ENCODE data around the gene UBC.

DNA sequence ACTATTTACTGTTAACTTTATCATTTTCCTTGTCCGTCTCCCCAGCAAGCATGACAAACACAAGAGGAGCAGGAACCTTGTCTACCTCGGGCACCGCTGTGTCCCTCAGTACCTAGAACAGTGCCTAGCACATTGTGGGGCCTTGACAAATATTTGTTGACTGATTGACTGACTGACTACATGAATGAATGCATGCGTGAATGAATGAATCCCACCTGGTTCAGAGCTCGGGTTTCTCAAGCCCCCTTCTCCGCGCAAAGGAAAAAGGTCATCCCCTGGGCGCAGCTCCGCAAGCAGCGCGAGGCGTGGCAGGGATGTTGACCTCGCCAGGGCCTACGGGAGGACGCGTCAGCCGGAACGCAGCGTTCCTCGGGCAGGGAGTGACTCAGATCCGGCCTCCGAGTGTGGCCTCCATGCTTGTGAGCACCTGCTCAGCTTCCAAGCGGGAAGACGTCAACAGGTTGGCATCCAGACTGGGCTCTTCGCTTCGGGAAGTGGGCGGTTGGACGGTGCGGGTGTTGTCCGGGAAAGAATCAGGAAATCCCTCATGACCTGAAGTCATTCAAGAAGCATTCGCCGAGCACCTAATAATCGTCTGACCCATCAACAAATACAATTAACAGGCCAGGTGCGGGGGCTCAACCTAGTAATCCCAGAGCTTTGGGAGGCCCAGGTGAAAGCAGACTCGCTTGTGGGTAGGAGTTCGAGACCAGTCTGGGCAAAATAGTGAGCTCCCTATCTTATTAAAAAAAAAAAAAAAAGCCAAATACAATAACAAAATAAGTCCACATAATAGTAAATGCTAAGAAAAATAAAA lies 13.9 kb upstream of the UBC start:
- TF ChIP-seq, protein P1, sequence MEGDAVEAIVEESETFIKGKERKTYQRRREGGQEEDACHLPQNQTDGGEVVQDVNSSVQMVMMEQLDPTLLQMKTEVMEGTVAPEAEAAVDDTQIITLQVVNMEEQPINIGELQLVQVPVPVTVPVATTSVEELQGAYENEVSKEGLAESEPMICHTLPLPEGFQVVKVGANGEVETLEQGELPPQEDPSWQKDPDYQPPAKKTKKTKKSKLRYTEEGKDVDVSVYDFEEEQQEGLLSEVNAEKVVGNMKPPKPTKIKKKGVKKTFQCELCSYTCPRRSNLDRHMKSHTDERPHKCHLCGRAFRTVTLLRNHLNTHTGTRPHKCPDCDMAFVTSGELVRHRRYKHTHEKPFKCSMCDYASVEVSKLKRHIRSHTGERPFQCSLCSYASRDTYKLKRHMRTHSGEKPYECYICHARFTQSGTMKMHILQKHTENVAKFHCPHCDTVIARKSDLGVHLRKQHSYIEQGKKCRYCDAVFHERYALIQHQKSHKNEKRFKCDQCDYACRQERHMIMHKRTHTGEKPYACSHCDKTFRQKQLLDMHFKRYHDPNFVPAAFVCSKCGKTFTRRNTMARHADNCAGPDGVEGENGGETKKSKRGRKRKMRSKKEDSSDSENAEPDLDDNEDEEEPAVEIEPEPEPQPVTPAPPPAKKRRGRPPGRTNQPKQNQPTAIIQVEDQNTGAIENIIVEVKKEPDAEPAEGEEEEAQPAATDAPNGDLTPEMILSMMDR (IDR thresholded peaks at IDR 0.05), result no peak
- TF ChIP-seq EP300 (IDR thresholded peaks at IDR 0.05), result peak; percentile 92

Measured in esophagus muscularis mucosa (tissue), 3 donors.